Glomerular endothelial cell (primary cell): ENCODE data around the gene TMEM132E. TPM values are rescaled to one million over a fixed set of nuclear protein-coding genes. Genes with fewer than 3 reads are reported as not detected.

Source experiments
- DNase-seq: peaks from one replicate; pipeline ENCODE4 v3.0.0-alpha.2; 2011; ENCODE audit warnings: low read depth, low spot score; ENCODE audit errors: extremely low read depth
- total RNA-seq: library from RNA; depleted of rRNA; stranded (reverse); fragments of >200 nt; gene quantifications from 2 replicates; pipeline ENCODE4 v1.2.3, GENCODE V29; 2015

TMEM132E gene
- total RNA-seq, 1 donor from 2014 or later = not detected

DNA sequence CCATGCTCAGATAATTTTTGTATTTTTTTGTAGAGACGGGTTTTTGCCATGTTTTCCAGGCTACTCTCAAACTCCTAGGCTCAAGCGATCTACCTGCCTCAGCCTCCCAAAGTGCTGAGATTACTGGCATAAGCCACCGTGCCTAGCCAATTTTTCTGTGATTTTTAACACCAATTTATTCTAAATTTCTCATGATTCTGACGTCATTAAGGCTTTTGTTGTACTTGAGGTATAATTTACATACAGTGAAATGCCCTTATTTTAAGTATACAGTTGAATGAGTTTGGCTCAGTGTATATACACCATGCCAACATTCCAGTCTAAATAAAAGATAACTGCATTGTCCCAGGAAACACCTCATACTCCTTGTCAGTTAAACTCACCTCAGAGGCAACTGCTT lies 77.4 kb downstream of the TMEM132E start:
- no peak for DNase-seq

DNA sequence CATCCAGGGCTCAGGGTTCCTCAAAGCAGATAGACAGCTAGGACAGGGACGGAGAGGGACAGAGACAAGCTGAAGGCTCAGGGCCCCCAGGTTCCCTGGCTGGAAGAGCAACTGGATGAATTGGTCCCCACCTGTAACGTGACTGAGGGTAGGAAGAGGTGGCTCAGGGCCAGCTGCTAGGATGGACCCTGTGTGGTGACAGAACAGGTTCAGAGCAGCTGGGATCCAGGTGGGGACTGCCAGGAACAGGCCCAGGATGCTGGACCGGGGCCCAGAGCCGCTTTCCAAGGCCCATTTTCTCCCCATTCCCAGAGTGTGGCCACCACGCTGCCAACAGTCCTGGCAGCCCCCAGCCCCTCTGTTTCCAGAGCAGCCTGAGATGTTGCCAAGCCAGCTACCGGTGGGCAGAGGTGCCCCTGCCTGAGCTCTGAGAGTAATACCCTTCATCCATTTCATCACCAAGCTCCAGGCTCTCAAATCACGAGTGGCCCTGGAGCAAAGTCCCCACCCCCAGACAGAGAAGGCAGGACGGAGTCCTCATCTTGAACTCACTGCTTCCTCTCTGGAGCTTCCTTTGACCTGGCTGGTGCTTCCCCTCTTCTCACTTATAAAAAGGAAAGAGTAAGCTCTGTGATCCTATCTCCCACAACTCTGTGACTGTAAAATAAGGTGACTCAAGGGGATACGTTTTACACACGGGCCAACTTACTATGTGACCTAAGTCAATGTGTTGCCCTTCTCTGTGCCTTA lies 79.6 kb downstream of the TMEM132E start:
- DNase-seq = no peak

DNA sequence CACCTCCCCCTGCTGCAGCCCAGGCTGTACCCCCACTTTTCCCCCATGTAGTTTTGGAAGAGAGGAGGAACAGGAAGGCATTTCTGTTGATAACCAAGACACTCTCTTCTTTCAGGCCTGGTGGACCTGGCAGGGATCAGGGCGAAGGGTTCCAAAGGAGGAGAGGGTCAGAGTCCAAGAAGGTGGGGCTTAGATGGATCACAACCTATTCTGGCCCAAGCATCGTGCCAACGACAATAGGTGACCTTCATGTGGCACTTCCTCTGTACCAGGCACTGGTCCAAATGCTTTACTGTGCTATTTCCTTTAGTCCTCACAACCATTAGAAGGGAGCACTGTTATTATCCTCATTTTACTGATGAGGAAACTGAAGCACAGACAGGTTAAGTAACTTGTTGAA lies 84.3 kb downstream of the TMEM132E start:
- no peak for DNase-seq

DNA sequence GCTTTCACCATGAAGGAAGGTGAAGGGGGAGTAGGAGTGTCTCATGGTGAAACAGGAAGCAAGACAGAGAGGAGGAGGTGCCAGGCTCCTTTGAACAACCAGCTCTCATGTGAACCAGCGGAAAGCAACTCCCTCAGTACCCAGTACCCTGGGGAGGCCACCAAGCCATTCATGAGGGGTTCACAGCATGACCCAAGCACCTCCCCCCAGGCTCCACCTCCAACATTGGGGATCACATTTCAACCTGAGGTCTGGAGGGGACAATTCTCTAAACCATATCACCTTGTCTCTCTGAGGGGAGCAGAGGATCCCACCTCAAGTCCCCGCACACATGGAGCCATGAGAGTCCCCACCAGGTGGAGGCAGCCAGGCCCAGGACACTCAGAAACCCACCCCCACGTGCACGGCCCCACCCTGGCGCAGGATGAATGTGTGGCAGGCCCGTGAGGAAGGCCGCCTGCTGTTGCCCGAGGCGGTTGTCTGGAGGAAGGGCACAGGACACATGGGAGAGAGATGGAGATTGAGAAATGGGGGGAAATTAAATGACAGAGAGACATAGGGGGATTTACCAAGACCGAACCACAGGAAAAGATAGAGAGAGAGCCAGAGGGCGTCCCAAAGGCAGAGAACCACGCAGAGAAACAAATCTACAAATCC lies 85.9 kb downstream of the TMEM132E start:
- no peak for DNase-seq

DNA sequence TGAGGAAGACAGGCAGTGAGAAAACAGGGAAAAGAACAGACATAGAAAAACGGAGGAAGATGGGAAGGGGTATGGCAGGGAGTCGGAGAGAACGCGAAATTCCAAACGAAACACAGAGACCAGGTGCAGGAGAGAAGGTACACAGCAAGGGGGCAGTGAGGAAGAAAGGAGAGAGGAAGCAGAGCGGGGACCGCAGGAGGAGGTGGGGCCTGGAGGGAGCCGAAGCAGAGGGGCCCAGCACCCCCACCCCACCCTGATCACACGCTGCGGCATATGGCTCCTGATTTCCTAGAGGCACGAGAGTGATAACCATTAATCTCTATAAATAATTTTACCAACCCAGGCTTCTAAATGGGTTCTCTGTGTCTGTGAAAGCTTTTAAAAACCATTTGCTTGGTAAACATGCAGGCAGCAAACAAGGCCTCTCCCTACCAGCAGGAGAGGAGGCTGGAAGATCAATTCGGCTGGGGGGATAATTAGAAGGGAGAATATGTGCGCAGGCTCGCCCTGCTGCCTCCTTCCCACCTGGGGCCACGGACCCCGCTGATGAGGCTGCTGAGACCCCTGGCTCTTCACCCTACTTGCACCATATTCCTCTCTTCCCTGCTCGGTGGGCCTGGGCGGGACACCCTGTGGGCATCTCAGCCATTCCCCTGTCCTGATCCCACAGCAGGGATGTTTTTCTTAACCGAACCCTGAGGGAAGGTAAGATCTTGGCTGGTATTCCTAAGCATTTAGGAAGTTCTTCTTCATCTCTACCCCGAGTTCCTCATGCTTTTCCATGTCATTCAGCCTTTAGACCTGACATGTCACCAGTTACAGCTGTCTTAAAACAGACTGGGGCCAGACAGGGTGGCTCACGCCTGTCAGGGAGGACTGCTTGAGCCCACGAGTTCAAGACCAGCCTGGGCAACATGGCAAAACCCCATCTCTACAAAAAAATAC lies 86.7 kb downstream of the TMEM132E start:
- no peak for DNase-seq

DNA sequence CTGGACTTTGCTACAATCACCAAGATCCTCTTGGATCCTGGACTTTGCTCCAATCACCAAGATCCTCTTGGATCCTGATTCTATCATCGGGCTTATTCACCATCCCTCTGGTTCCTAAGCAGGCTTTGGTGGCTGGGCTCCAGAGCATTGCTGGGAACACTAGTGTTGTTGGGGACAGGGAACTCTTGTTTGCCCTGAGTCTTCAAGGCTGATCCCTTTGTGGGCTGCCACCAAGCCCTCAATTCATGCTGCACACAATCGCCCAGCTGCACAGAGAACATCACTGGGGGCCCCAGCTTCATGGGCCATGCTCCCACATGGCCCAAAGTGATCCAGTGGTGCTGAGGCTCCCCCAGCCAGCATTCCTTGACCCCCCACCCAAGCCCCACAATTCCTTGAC lies 88.3 kb downstream of the TMEM132E start:
- no peak for DNase-seq

DNA sequence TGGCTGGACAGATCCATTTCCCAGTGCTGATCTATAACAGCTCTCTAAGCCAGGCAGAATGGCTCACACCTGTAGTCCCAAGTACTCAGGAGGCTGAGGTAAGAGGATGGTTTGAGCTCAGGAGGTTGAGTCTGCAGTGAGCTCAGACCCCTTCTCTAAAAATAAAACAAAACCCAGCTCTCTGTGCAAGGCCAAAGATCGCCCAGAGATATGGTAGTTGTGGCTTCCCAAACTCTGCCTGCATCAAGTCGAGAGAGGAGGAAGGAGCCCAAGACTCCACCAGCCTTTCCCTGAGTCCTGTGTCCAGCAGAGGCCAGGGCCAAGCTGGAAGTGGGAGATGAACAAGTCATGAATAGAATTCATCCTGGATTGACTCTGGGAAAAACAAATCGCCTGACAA lies 88.8 kb downstream of the TMEM132E start:
- DNase-seq = no peak

DNA sequence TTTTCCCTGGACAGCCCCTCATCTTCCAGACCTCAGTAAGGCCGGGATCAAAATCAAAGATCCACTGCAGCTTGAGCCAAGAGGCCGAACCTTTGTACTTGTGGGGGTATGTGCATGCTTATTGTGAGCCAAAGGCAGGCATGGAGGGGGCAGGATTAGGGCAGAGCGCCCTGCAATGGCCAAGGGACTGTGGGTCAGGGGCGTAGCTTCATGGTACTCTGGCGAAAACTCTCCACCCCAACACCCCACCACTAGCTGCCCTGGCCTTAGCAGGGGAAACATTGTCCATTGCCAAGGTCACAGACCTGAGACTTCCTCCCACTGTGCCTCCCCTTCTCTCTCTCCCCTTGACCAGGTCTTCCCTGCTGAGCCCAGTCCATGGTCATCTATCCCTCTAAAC lies 90.1 kb downstream of the TMEM132E start:
- DNase-seq = no peak

DNA sequence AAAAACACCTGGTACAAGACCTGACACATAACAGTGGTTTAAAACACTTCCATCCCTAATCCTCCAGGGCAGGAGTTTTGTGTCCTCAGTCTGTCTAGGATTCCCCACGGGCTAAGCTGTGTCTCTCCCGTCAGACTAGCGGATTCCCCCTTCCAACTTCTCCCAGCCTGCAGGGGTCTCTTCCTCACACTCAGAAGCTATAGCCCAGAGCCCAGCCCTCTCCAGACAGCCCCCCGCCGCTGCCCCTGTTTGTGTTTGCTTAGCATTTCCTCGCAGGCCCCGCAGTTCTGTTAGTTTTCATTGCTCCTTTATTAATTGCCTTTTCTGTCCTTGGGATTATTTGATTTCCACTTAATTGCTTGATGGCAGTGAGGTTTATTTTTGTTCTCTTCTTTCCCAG lies 91.2 kb downstream of the TMEM132E start:
- no peak for DNase-seq

DNA sequence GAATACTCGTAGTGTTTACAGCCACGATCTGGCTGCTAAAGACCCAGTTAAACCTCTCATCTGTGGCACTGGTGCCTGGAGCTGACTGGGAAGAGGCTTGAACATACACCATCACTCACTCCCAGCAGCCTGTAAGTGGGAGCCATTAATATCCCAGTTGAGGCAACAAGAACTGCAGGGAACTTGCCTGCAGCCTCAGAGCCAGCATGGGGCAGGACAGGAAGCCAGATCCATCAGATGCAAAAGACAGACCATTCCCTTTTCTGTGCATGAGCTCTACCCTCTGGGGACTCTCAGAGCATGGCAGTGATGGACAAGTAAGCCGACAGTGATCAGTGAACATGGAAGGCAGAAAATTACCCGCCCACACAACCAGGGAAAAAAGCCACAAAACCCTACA lies 91.8 kb downstream of the TMEM132E start:
- no peak for DNase-seq

DNA sequence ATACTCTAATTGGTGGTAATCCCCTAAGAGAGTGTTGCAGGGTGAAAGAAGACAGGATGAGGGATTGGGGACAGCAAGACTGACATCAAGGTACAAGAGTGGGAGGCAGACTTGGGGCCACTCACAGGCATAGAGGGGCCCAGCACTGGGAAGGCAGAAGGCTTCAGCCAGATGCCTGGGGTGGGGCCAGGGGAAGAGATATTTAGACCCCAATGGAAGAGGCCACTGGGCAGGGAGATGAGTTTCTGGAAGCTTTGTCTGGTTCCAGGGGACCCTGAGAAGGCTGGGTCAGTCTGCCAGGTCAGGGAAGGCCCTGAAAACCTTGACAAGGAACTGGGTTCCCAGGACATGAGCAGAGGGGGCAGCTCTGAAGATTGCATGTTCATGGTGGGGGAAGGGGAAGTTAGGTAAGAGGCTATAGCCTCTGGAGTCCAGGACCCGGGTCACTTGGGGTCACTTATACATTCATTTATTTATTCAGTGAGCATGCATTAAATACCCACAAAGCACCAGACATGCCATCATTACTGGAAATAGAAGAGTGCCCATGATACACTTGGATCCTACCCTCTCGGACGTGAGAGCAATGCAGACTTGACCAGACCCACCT lies 92.9 kb downstream of the TMEM132E start:
- no peak for DNase-seq

DNA sequence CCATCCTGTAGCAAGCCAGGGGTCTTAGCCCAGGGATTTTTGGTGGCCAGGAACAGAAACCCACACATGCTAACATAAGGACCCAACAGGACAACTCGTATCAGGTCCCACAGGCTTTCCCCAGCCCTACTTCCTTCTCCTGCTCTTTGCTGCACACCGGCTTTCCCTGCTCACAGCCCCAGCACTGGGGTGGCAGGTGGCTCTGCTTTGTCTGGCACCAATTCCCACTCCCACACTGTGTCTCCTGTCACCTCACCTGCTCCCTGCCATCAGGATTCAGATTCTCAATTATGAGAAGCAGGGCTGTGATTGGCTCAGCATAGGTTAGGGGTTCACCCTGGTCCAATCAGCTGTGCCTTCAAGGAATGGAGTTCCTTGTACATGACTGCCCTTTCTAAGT lies 94.1 kb downstream of the TMEM132E start:
- DNase-seq = no peak

DNA sequence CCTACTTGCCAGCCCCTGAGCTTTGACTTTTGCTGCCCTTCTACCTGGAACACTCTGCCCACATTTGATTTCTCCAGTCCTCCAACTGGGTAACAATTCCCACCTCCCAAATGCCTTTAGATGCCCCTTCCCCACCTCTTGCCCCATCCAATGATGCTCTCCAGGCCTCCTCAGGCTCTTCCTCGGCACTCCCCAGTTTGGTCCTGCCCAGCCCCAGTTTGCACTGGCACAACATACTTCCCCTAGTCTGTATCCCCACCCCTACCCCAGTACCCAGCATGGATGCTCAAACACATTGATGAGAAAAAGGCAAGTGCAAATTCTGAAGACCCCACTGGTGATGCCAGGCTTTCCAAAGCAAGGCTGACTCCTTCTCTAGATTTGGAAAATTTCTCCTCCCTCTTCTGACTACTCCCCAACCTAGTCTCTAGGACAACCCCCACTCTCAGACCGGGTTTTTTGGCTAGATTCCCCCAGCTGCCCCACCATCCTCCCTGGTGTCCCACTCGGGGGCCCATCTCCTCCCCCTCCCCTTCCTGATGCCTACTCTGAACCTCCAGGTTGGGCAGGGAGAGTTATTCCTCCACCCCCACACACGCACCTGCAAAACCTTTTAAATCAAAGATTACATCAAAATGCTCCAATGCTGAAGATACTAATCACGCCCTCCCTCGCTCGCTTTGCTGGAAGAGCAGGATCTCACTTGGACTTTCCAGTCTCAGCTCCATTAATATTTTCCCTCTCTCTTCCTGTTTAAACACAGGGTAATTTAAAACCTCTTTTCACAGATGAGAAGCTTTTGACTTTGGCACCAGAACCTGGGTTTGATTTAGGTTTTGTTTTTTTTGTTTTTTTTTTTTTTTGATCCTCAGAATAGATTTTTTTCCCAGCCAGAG lies 94.9 kb downstream of the TMEM132E start:
- DNase-seq = no peak

DNA sequence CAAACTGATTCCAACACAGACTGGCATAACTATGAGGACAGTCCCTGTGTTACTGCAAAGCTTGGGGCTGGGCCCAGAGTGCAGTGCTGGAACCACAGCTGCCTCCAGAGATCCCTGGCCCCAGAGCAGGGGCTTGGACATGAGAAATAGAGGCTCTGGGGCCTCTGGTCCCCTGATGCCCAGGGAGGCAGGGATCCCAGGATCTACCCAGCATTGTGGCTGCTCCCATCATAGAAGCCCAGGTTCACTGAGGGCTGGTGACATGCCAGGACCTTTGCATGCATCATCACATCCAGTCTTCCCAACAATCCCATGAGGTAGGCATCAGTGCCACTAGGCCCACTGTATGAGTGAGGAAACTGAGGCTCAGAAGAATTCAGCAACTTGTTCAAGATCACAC lies 95.8 kb downstream of the TMEM132E start:
- no peak for DNase-seq

DNA sequence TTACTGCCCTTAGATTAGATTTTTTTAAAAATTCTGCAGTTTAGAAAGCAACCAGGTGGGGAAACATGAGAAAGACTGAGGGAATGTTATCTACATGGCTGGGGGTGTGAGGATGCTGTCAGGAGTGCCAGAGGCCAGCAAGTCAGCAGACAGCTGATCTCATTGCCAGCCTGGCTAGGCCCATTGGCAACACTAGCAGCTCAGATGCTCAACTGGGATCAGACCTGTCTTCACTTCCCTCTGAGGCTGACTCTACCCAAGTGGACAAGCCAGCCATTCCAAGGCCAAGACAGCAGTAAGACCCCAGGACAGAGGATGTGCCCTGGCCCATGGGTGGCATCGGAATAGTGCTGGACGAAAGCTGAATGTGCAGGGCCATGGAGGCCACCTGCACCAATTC lies 96.2 kb downstream of the TMEM132E start:
- DNase-seq = no peak

DNA sequence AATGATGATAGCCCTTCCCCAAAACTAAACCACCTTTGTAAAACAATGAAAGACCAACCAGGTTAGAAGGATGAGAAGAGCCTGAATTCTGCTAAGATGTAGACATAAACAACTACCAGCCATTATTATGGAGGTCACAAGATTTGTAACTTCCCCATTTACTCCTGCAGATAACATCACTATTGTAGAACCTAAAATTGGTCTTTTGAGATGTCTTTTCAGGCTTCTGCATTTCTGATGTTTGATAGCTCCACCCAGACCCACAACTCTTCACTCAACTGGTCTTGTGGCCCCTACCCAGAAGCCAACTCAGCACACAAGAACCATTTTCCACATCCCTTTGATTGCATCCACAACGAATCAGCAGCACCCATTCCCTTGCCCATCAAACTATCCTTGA lies 100.8 kb downstream of the TMEM132E start:
- no peak for DNase-seq

DNA sequence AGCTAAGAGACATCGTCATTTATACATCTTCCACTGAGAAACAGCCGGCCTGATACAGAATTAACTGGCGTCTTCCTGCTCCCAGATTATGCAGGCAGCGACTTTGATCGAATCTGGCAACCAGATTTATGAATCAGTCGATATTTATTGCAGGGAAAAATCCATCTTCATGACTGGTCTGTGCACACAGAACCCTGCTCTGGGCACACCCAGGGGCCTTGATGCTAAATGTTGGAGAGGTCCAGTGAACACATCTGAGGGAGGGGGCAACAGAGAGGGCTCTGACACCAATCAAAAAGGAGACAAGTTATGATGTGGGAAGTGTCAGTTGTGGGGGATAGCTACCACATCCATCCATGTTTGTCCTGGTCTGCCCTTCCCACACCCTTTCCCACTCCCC lies 102.9 kb downstream of the TMEM132E start:
- no peak for DNase-seq

DNA sequence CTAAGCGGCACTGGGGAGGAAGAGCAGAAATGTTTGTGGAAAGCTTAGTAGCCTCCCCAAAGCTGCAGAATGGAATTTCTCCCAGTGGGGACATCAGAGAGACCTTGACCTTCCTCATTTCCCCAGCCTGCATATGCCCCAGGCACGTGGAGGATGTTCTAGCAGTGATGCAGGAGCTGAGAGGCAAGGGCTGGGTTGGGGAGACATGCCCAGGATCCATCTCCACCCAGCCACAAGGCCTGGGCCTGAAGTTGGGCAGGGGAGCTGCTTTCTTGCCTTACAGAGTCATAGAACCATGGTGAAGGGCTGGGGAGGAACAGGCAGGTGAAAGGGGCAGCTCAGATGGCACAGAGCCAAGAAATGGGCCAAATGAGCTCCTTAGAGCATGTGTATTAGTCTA lies 104.0 kb downstream of the TMEM132E start:
- DNase-seq = no peak
